Measurements from ENCODE around the gene SEPTIN2. TPM values are rescaled to one million over a fixed set of nuclear protein-coding genes. Genes with fewer than 3 reads are reported as not detected.
"Not testable (repeated sequence)": the region's sequence is repeated elsewhere in the genome, so short reads cannot be mapped to it uniquely, and the experiment has no call there.

SEPTIN2 gene
- total RNA-seq, 1 donor from 2014 or later: 215 TPM

DNA sequence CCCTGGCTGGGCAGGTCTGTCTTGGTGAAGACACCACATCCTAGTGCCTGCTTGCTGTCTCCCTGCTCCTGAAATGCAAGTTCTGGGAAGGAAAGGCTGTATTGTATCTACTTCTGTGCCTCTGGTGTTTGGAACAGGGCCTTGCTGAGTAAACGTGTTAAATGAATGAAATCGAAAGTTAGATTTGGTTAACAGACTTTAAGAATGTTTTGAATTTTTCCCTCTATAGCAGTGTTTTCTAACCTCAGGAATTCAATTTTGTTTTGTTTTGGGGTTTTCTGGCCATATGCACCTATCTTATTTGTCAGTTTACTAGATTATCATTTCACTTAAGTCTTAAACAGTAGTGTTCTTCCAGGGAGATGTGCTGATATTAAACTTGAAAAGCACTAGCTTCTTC is 61.1 kb downstream of the SEPTIN2 start:
- intact Hi-C loops (cut with micrococcal nuclease): no loop called here
- Mint-ChIP-seq H3K27ac (no peak overlapping the region), H3K4me3 (no peak overlapping the region), H3K27me3 (no peaks in the 10 kb centered on the region), H3K4me1 (peaks cover 4% of the 10 kb centered on the region), H3K9me3 (no peaks in the 10 kb centered on the region), H3K36me3 (ENCODE audit: low read depth) (peaks cover 19% of the 10 kb centered on the region)
- DNase-seq: no peak

DNA sequence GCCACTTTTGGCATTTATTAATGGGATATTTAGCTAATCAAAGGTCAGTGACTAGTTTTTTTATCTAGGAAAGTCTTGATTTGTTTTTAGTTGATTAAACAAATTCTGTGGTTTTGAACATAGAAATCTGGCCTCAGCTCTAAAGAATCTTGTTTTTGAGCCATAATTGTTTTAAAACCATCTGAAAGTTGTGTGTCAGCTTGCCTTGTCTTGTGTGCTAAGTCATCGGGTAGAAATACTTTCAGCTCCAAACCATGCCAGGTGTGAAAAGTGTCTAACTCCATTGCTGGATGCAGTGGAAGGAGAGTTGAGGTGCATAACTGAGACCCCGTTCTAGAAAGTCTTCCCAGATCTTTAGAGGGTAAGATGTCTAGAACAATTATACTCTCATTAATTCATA is 63.1 kb downstream of the SEPTIN2 start:
- intact Hi-C loops (cut with micrococcal nuclease): no loop called here
- DNase-seq: no peak
- Mint-ChIP-seq H3K4me3 (no peak overlapping the region), H3K4me1 (peaks cover 6% of the 10 kb centered on the region), H3K27me3 (no peaks in the 10 kb centered on the region), H3K36me3 (ENCODE audit: low read depth) (peaks cover 18% of the 10 kb centered on the region), H3K27ac (no peak overlapping the region), H3K9me3 (no peaks in the 10 kb centered on the region)

DNA sequence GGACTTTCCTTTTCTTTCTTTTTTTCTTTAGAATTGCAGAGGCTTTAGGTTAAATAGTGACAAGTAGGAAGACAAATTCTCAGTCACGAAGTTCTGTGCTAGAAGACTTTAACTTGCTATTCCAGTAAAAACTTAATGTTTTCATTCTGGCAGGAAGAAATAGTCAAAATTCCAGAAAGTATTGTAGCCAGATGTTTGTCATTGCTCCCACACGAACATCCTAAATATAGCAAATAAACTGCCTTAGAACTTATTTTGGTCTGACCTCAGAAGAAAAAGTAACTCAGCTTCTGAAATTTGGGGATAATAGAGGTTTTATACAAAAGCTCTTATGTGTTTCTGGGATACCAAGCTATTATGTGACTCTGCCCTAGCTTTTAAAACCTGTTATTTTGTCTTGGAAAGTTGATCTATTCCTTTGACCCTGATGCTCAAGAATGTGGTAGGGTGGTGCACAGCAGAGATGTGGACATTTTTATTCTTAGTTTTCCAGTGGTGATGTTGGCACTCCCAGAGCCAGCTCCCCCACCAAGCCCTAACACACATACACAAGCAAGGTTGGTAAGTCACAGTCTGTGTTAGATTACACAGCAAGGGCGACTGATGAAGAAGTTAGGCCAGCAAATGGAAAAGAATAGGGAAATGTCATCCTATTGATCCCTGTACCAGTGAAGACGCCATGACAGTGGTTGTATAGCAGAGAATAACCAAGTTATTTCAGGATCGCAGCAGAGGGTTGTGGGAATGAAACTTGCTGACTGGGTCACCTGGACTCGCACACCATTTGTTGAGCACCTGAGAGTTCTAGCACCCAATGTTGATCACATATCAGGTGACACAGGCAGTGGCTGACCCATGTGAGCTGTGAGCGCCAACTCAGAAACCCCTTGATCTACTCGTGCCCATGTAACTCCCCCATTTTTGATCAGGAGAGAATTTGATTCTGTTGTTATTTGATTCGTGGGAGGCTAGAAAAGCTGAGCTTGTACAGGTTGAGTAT is 64.1 kb downstream of the SEPTIN2 start:
- Mint-ChIP-seq H3K27ac (no peak overlapping the region), H3K36me3 (ENCODE audit: low read depth) (peaks cover 14% of the 10 kb centered on the region), H3K4me3 (no peak overlapping the region), H3K4me1 (peaks cover 6% of the 10 kb centered on the region), H3K9me3 (no peaks in the 10 kb centered on the region), H3K27me3 (no peaks in the 10 kb centered on the region)
- intact Hi-C loops (cut with micrococcal nuclease): no loop called here
- no peak for DNase-seq

GRCh38 chr2:241381872-241382271 is 66.1 kb downstream of the SEPTIN2 start:
- Mint-ChIP-seq H3K4me3 (no peak overlapping the region), H3K4me1 (peaks cover 3% of the 10 kb centered on the region), H3K9me3 (no peaks in the 10 kb centered on the region), H3K27me3 (no peaks in the 10 kb centered on the region), H3K36me3 (ENCODE audit: low read depth) (peaks cover 6% of the 10 kb centered on the region), H3K27ac (no peak overlapping the region)
- intact Hi-C loops (cut with micrococcal nuclease): no loop called here
- no peak for DNase-seq

DNA sequence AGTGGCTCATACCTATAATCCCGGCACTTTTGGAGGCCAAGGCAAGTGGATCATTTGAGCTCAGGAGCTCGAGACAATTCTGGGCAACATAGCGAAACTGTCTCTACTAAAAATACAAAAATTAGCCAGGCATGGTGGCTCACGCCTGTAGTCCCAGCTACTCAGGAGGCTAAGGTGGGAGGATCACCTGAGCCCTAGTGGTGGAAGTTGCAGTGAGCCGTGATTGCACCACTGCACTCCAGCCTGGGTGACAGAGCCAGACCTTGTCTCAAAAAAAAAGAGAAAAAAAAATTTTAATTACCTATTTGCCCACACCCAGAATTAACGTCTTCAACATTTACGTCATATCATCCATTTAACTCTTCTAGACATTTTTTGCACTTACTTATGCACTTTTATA is 69.7 kb downstream of the SEPTIN2 start:
- H3K4me1 Mint-ChIP-seq; H3K9me3 Mint-ChIP-seq; H3K36me3 Mint-ChIP-seq (ENCODE audit: low read depth); H3K4me3 Mint-ChIP-seq; H3K27ac Mint-ChIP-seq; DNase-seq; intact Hi-C loops (cut with micrococcal nuclease); H3K27me3 Mint-ChIP-seq: not testable (repeated sequence)

- H3K4me3 Mint-ChIP-seq: no peak overlapping the region
- H3K9me3 Mint-ChIP-seq: no peaks in the 10 kb centered on the region
- H3K36me3 Mint-ChIP-seq (ENCODE audit: low read depth): peaks cover 3% of the 10 kb centered on the region
- H3K4me1 Mint-ChIP-seq: peaks cover 6% of the 10 kb centered on the region
- no peaks in the 10 kb centered on the region for H3K27me3 Mint-ChIP-seq
- DNase-seq: no peak
- H3K27ac Mint-ChIP-seq: no peak overlapping the region
- intact Hi-C loops (cut with micrococcal nuclease): no loop called here
Observed at GRCh38 chr2:241386519-241386918, 70.8 kb downstream of the SEPTIN2 start.

DNA sequence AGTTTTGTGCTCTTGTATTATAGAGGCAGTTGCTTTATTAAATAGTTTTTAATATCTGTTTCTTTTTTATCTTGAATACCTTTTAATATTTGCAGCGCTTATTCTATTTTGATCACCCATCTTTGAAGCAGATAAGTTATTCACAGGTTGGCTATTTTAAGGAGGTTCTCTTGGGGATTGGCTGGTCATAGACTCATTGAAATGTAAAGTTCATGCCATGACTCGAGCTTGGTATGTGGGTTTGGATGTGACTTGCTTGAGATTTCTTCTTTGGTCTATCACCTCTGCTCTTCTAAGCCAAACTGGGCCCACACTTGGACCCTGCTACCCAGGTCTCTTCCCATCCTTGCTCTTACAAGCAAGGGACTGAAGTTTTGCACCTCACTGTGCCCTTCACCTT is 74.0 kb downstream of the SEPTIN2 start:
- Mint-ChIP-seq H3K4me3 (no peak overlapping the region), H3K27ac (no peak overlapping the region), H3K36me3 (ENCODE audit: low read depth) (peaks cover 3% of the 10 kb centered on the region), H3K4me1 (peaks cover 9% of the 10 kb centered on the region), H3K9me3 (no peaks in the 10 kb centered on the region), H3K27me3 (no peaks in the 10 kb centered on the region)
- DNase-seq: no peak
- intact Hi-C loops (cut with micrococcal nuclease): no loop called here

DNA sequence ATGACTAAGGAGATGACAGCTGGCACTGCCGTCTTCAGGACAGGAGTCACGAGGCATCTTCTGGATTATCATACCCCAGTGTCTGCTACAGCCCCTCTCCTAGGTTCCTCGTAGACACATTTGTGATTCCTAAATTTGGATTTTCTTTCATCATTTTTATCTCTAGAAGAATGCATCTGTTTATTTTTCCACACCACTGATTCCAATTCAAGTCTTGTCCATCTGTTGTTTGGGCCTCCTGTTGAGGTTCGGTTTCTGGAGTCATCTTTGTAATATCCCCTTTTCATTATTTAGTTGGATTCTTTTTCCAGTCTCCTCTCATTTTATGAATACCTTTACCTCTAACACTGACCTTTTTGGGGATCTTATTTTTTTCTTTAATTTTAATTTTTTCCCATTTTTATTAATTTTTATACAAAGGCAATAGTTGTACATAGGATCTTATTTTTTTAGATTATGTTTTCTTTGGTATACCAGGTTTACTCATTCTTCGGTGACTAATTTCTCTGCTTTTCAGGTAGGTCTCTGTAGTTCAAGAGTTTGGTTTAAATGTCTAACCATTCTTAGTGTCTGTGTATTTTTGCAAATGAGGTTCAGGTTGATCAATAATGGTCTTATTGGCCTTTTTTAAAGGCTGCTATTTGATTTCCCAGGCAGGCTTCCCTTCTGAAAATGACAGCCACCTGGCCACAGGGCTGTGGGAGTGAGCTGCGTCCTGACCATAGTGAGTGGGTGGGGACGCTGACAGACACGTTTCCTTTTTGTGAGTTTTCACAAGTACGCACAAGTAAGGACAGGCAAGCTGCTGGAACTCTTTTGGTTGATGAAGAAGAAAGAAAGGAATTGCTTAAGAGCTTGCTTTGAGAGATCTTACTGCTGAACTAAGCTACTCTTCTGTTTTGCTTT is 74.8 kb downstream of the SEPTIN2 start:
- intact Hi-C loops (cut with micrococcal nuclease): no loop called here
- H3K9me3 Mint-ChIP-seq: no peaks in the 10 kb centered on the region
- peaks cover 9% of the 10 kb centered on the region for H3K4me1 Mint-ChIP-seq
- H3K4me3 Mint-ChIP-seq: no peak overlapping the region
- no peak overlapping the region for H3K27ac Mint-ChIP-seq
- peaks cover 6% of the 10 kb centered on the region for H3K36me3 Mint-ChIP-seq (ENCODE audit: low read depth)
- DNase-seq: no peak
- H3K27me3 Mint-ChIP-seq: no peaks in the 10 kb centered on the region

GRCh38 chr2:241391892-241392665 is 76.4 kb downstream of the SEPTIN2 start:
- DNase-seq: peak; percentile 69

GRCh38 chr2:241392753-241393152 is 77.0 kb downstream of the SEPTIN2 start:
- H3K27me3 Mint-ChIP-seq; DNase-seq; H3K4me3 Mint-ChIP-seq; H3K27ac Mint-ChIP-seq; H3K4me1 Mint-ChIP-seq; intact Hi-C loops (cut with micrococcal nuclease); H3K36me3 Mint-ChIP-seq (ENCODE audit: low read depth); H3K9me3 Mint-ChIP-seq: not testable (repeated sequence)

More at GRCh38 chr2:241391892-241392665, 76.4 kb downstream of the SEPTIN2 start:
- intact Hi-C loops (cut with micrococcal nuclease): no loop called here
- Mint-ChIP-seq H3K4me3 (no peak overlapping the region), H3K36me3 (ENCODE audit: low read depth) (peaks cover 6% of the 10 kb centered on the region), H3K27me3 (no peaks in the 10 kb centered on the region), H3K27ac (no peak overlapping the region), H3K9me3 (no peaks in the 10 kb centered on the region), H3K4me1 (peaks cover 9% of the 10 kb centered on the region)

GRCh38 chr2:241393524-241394196 is 77.9 kb downstream of the SEPTIN2 start:
- no peak for DNase-seq
- H3K27ac Mint-ChIP-seq: no peak overlapping the region
- intact Hi-C loops (cut with micrococcal nuclease): no loop called here
- peaks cover 6% of the 10 kb centered on the region for H3K36me3 Mint-ChIP-seq (ENCODE audit: low read depth)
- peaks cover 9% of the 10 kb centered on the region for H3K4me1 Mint-ChIP-seq
- H3K9me3 Mint-ChIP-seq: no peaks in the 10 kb centered on the region
- H3K27me3 Mint-ChIP-seq: no peaks in the 10 kb centered on the region
- H3K4me3 Mint-ChIP-seq: no peak overlapping the region

DNA sequence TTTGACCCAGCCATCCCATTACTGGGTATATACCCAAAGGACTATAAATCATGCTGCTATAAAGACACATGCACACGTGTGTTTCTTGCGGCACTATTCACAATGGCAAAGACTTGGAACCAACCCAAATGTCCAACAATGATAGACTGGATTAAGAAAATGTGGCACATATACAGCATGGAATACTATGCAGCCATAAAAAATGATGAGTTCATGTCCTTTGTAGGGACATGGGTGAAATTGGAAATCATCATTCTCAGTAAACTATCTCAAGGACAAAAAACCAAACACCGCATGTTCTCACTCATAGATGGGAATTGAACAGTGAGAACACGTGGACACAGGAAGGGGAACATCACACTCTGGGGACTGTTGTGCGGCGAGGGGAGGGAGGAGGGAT is 81.1 kb downstream of the SEPTIN2 start:
- DNase-seq; intact Hi-C loops (cut with micrococcal nuclease); H3K27me3 Mint-ChIP-seq; H3K9me3 Mint-ChIP-seq; H3K36me3 Mint-ChIP-seq (ENCODE audit: low read depth); H3K4me1 Mint-ChIP-seq; H3K4me3 Mint-ChIP-seq; H3K27ac Mint-ChIP-seq: not testable (repeated sequence)

Measured in activated CD4-positive, alpha-beta T cell treated with anti-CD3 and anti-CD28 coated beads, Interleukin-2, amount 10 ng/mL, durations not matched to agents 24 days and 14 days (primary cell).